H1 (cell line): Measurements from ENCODE around the gene CDC40. TPM values are rescaled to one million over a fixed set of nuclear protein-coding genes. Genes with fewer than 3 reads are reported as not detected.

Experiments used
- CTCF ChIA-PET: fragments of 300-600 bp; sonication (Branson Sonifier 250); formaldehyde crosslinking; loops from one replicate; lab custom pipeline; 2021; ENCODE audit not compliant: partially characterized antibody; lab: Charles Lee
- POLR2A ChIA-PET: fragments of 300-600 bp; sonication (Branson Sonifier 250); formaldehyde crosslinking; loops from one replicate; lab custom pipeline; 2021; ENCODE audit warnings: inconsistent platforms; ENCODE audit not compliant: partially characterized antibody; lab: Charles Lee
- DNase-seq, 2 experiments: peaks; one replicate each; pipeline versions ENCODE4 v3.0.0 to v3.0.0-alpha.2; 2010 to 2022; ENCODE audit warnings: low spot score in 2 of 2, low read depth in 1 of 2, mixed read lengths in 1 of 2
- FAIRE-seq: peaks from 2 replicates; lab custom pipeline; 2011; peaks lifted over from hg19 to GRCh38; lab: Jason Lieb, UNC
- H2AFZ ChIP-seq: 2 replicates; pipeline ENCODE4 v1.8.1; 2012; ENCODE audit warnings: low read length, inconsistent platforms
- H2AK5ac ChIP-seq: 2 replicates; pipeline ENCODE4 v1.6.1; 2013; ENCODE audit warnings: low read depth, low read length
- H2BK120ac ChIP-seq: replicated peaks from 2 replicates; pipeline ENCODE3; 2013; ENCODE audit warnings: low read depth, low read length, inconsistent platforms
- H2BK12ac ChIP-seq: 2 replicates; pipeline ENCODE4 v1.6.1; 2013; ENCODE audit warnings: low read depth, low read length
- H2BK15ac ChIP-seq: 2 replicates; pipeline ENCODE4 v1.6.1; 2013; ENCODE audit warnings: low read length
- H2BK20ac ChIP-seq: 2 replicates; pipeline ENCODE4 v1.6.1; 2013; ENCODE audit warnings: low read length
- H2BK5ac ChIP-seq: 2 replicates; pipeline ENCODE4 v1.6.1; 2013; ENCODE audit warnings: low read depth, low read length
- H3K14ac ChIP-seq: 2 replicates; pipeline ENCODE4 v1.6.1; 2013; ENCODE audit warnings: inconsistent platforms; ENCODE audit not compliant: insufficient read length
- H3K18ac ChIP-seq: 2 replicates; pipeline ENCODE4 v1.6.1; 2013; ENCODE audit warnings: low read length; ENCODE audit errors: extremely low read depth
- H3K23ac ChIP-seq: 2 replicates; pipeline ENCODE4 v1.6.1; 2013; ENCODE audit warnings: inconsistent platforms; ENCODE audit not compliant: insufficient read length
- H3K23me2 ChIP-seq: 2 replicates; pipeline ENCODE4 v1.6.1; 2013; ENCODE audit warnings: low read depth, low read length
- H3K27ac ChIP-seq: 2 replicates; pipeline ENCODE4 v1.6.1; 2011; ENCODE audit warnings: low read depth, low read length, inconsistent platforms
- H3K27me3 ChIP-seq, 4 experiments: replicated peaks in 1 of 4; 1 replicate in 1 of 4; 2 replicates in 3 of 4; pipeline versions ENCODE4 v1.6.1 to v1.8.1; 2011 to 2013; ENCODE audit warnings: low read length in 3 of 4, mild to moderate bottlenecking in 3 of 4, inconsistent platforms in 2 of 4, mixed read lengths in 2 of 4, moderate library complexity in 1 of 4; ENCODE audit not compliant: control insufficient read depth in 3 of 4, insufficient read depth in 3 of 4; ENCODE audit errors: extremely low read depth in 1 of 4
- H3K36me3 ChIP-seq, 4 experiments: 2 replicates each; pipeline versions ENCODE4 v1.6.1 to v1.8.1; 2011 to 2013; ENCODE audit warnings: mild to moderate bottlenecking in 4 of 4, low read length in 3 of 4, moderate library complexity in 2 of 4, control low read depth in 1 of 4, inconsistent platforms in 1 of 4; ENCODE audit not compliant: insufficient read depth in 4 of 4, control insufficient read depth in 2 of 4
- H3K4ac ChIP-seq: replicated peaks from 2 replicates; pipeline ENCODE3; 2013; ENCODE audit warnings: low read length, low read depth, mixed read lengths, inconsistent platforms; ENCODE audit not compliant: insufficient read length
- H3K4me1 ChIP-seq, 4 experiments: replicated peaks in 1 of 4; 1 replicate in 1 of 4; 2 replicates in 3 of 4; pipeline versions ENCODE4 v1.6.1 to v1.8.1; 2011 to 2013; ENCODE audit warnings: low read length in 3 of 4, inconsistent platforms in 2 of 4, mixed read lengths in 1 of 4; ENCODE audit not compliant: insufficient read depth in 4 of 4, control insufficient read depth in 3 of 4
- H3K4me2 ChIP-seq, 2 experiments: 2 replicates each; pipeline versions ENCODE4 v1.6.1 to v1.8.1; 2011 to 2013; ENCODE audit warnings: low read depth in 2 of 2, low read length in 2 of 2, control low read depth in 1 of 2, inconsistent platforms in 1 of 2, mild to moderate bottlenecking in 1 of 2; ENCODE audit not compliant: insufficient read depth in 1 of 2
- H3K4me3 ChIP-seq, 4 experiments: fragments of 200-600, 300-600 bp in 1 of 4; sonication (generic), shearing (Covaris generic), sonication (Bioruptor Twin) in 1 of 4; 2 replicates each; pipeline versions ENCODE4 v1.5.1 to v1.8.1; 2011 to 2016; ENCODE audit warnings: low read length in 4 of 4, low read depth in 3 of 4, control low read depth in 2 of 4, inconsistent platforms in 2 of 4, mild to moderate bottlenecking in 2 of 4, mixed read lengths in 1 of 4, moderate library complexity in 1 of 4; ENCODE audit not compliant: insufficient read depth in 2 of 4; ENCODE audit errors: extremely low read depth in 1 of 4
- H3K56ac ChIP-seq: replicated peaks from 2 replicates; pipeline ENCODE3; 2013; ENCODE audit warnings: low read depth, mild to moderate bottlenecking, mixed read lengths, low read length, inconsistent platforms; ENCODE audit not compliant: insufficient read length
- H3K79me1 ChIP-seq: 2 replicates; pipeline ENCODE4 v1.6.1; 2013; ENCODE audit warnings: low read depth, low read length, control low read depth
- H3K79me2 ChIP-seq, 2 experiments: 2 replicates each; pipeline versions ENCODE4 v1.6.1 to v1.8.1; 2012 to 2013; ENCODE audit warnings: low read length in 2 of 2, mild to moderate bottlenecking in 2 of 2, inconsistent platforms in 1 of 2; ENCODE audit not compliant: insufficient read depth in 2 of 2, control insufficient read depth in 1 of 2
- H3K9ac ChIP-seq, 4 experiments: replicated peaks in 1 of 4; 1 replicate in 1 of 4; 2 replicates in 3 of 4; pipeline versions ENCODE4 v1.6.1 to v1.8.1; 2011 to 2013; ENCODE audit warnings: low read depth in 3 of 4, low read length in 3 of 4, control low read depth in 2 of 4, mild to moderate bottlenecking in 2 of 4, moderate library complexity in 2 of 4, inconsistent platforms in 1 of 4; ENCODE audit errors: extremely low read depth in 1 of 4
- H3K9me3 ChIP-seq, 2 experiments: 2 replicates each; pipeline versions ENCODE4 v1.6.1 to v1.8.1; 2012 to 2013; ENCODE audit warnings: mild to moderate bottlenecking in 2 of 2, moderate library complexity in 2 of 2, control low read depth in 1 of 2, inconsistent platforms in 1 of 2, low read depth in 1 of 2, low read length in 1 of 2, mixed read lengths in 1 of 2; ENCODE audit not compliant: insufficient read depth in 2 of 2
- H4K20me1 ChIP-seq, 2 experiments: replicated peaks in 1 of 2; 2 replicates each; pipeline versions ENCODE3 to v1.8.1; 2011 to 2013; ENCODE audit warnings: inconsistent platforms in 2 of 2, low read length in 2 of 2, mild to moderate bottlenecking in 1 of 2; ENCODE audit not compliant: insufficient read depth in 2 of 2, control insufficient read depth in 1 of 2
- H4K5ac ChIP-seq: 2 replicates; pipeline ENCODE4 v1.6.1; 2013; ENCODE audit warnings: low read length, low read depth, mixed read lengths, inconsistent platforms; ENCODE audit not compliant: insufficient read length
- H4K8ac ChIP-seq: 2 replicates; pipeline ENCODE4 v1.8.0; 2013; ENCODE audit warnings: mild to moderate bottlenecking, moderate library complexity, low read length, inconsistent platforms; ENCODE audit not compliant: insufficient read depth; ENCODE audit errors: extremely low read depth
- H4K91ac ChIP-seq: replicated peaks from 2 replicates; pipeline ENCODE3; 2013; ENCODE audit warnings: low read length, mixed read lengths, inconsistent platforms; ENCODE audit not compliant: insufficient read length
- CHD2 ChIP-seq: IDR thresholded peaks from 2 replicates; pipeline ENCODE4 v1.6.1; 2012; ENCODE audit warnings: low read length, improper control_type of control experiment
- EGR1 ChIP-seq: IDR thresholded peaks from 2 replicates; pipeline ENCODE4 v1.6.1; 2011; ENCODE audit warnings: low read depth, low read length, borderline replicate concordance
- FOSL1 ChIP-seq: IDR thresholded peaks from 2 replicates; pipeline ENCODE4 v1.6.1; 2011; ENCODE audit warnings: mild to moderate bottlenecking, low read depth, low read length, moderate library complexity; ENCODE audit not compliant: insufficient read depth
- GTF2F1 ChIP-seq: IDR thresholded peaks from 2 replicates; pipeline ENCODE4 v1.6.1; 2012; ENCODE audit warnings: low read depth, low read length, improper control_type of control experiment, borderline replicate concordance
- HDAC6 ChIP-seq: IDR thresholded peaks from one replicate; pipeline ENCODE4 v1.7.1; 2012; ENCODE audit warnings: low read depth, mild to moderate bottlenecking, inconsistent platforms, low read length, moderate library complexity
- JUN ChIP-seq: IDR thresholded peaks from 2 replicates; pipeline ENCODE4 v1.6.1; 2011; ENCODE audit warnings: low read depth, mild to moderate bottlenecking, improper control_type of control experiment, low read length
- MAFK ChIP-seq: IDR thresholded peaks from 2 replicates; pipeline ENCODE4 v1.6.1; 2012; ENCODE audit warnings: low read depth, mild to moderate bottlenecking, improper control_type of control experiment, low read length
- MAX ChIP-seq: IDR thresholded peaks from 2 replicates; pipeline ENCODE4 v1.6.1; 2012; ENCODE audit warnings: inconsistent platforms
- RFX5 ChIP-seq: IDR thresholded peaks from 2 replicates; pipeline ENCODE4 v1.6.1; 2011; ENCODE audit warnings: low read depth, low read length, improper control_type of control experiment, borderline replicate concordance
- SIN3A ChIP-seq, 2 experiments: IDR thresholded peaks in 1 of 2; conservative IDR thresholded peaks in 1 of 2; 2 replicates each; pipeline ENCODE4 v1.6.1; 2011 to 2012; ENCODE audit warnings: low read length in 2 of 2, improper control_type of control experiment in 1 of 2, low read depth in 1 of 2, mild to moderate bottlenecking in 1 of 2
- SP2 ChIP-seq: IDR thresholded peaks from 2 replicates; pipeline ENCODE4 v1.6.1; 2012; ENCODE audit warnings: mild to moderate bottlenecking, low read length, inconsistent platforms
- SP4 ChIP-seq: IDR thresholded peaks from 2 replicates; pipeline ENCODE4 v1.6.1; 2012; ENCODE audit warnings: low read length, inconsistent platforms
- SUZ12 ChIP-seq: fragments of 200-600 bp; sonication (generic); IDR thresholded peaks from 2 replicates; pipeline ENCODE4 v1.6.1; 2012; ENCODE audit warnings: mild to moderate bottlenecking, inconsistent platforms, low read length, moderate library complexity, mixed read lengths
- TBP ChIP-seq: IDR thresholded peaks from 2 replicates; pipeline ENCODE4 v1.6.1; 2011; ENCODE audit warnings: low read depth, low read length, improper control_type of control experiment
- WGBS, 2 experiments: shearing (Covaris generic) in 1 of 2; methylation state at CpG; one replicate each; pipeline versions ENCODE4 v1.1.6 to v1.1.7; 2013 to 2015; ENCODE audit warnings: low lambda C conversion rate in 2 of 2, mixed read lengths in 2 of 2, inconsistent platforms in 1 of 2, low coverage in 1 of 2, missing lambda C conversion rate in 1 of 2; ENCODE audit not compliant: insufficient replicate concordance in 2 of 2, insufficient coverage in 1 of 2, insufficient read length in 1 of 2; ENCODE audit errors: extremely low coverage in 1 of 2, missing lambda C conversion rate in 1 of 2; 5-methylcytosine and 5-hydroxymethylcytosine counted together
- polyA plus RNA-seq, 7 experiments: library from polyadenylated mRNA; depleted of rRNA in 3 of 7; stranded (reverse) in 5 of 7; unstranded in 2 of 7; fragments of >200 nt in 5 of 7; fragments of 200-250 nt in 2 of 7; gene quantifications; 1 replicate in 5 of 7; 2 replicates in 1 of 7; 4 replicates in 1 of 7; pipeline versions ENCODE4 v1.2.1 to v1.2.3, GENCODE V29; 2011 to 2013; ENCODE audit warnings: missing spikeins in 2 of 7, mixed read lengths in 2 of 7
- total RNA-seq: library from RNA; stranded (reverse); fragmentation: NEBNext Ultra II Directional; extraction: Animal tissue kit (Norgen Biotek cat#: 25700); gene quantifications from 2 replicates; pipeline ENCODE4 v1.2.1, GENCODE V29; 2021

CDC40 gene
- total and polyA plus RNA-seq, 2 of the 8 experiments (the other 6 are each of a cell fraction or from before 2014, with no cell fraction given): 7.3 to 27.2 TPM

GRCh38 chr6:110270165-110270564 is 89.9 kb downstream of the CDC40 start:
- peak in 1 of 2 experiments; percentile 72 for DNase-seq
- peak overlapping the region; percentile 41; the same call in 1 of the 2 replicates for H3K27ac ChIP-seq
- H4K5ac ChIP-seq: no peak overlapping the region
- no peak overlapping the region for H3K18ac ChIP-seq
- H2AFZ ChIP-seq: peak overlapping the region; percentile 30; the same call in 1 of the 2 replicates
- no peaks in the 10 kb centered on the region for H3K23me2 ChIP-seq
- no peak overlapping the region for H3K9ac ChIP-seq
- POLR2A ChIA-PET: interaction anchor here (0.9 to 1.1 kb wide), 2 partner anchors 15 kb away, joined by 4 read pairs; no protein-coding TSS in a partner anchor
- 59% methylated on average over 4 of the region's 4 CpGs; no CpG with 5 or more reads in 1 of the 2 experiments for WGBS, 2 experiments
- no peak overlapping the region for H3K56ac ChIP-seq
- no peak overlapping the region for H4K91ac ChIP-seq
- H3K79me2 ChIP-seq: no peaks in the 10 kb centered on the region
- H3K4ac ChIP-seq: no peak overlapping the region
- H3K4me2 ChIP-seq: peak overlapping the region; percentile 14 to 15; a peak in 2 of 4 replicates
- no peaks in the 10 kb centered on the region for H3K9me3 ChIP-seq
- H3K27me3 ChIP-seq: peaks cover 0 to 1% (median 0%) of the 10 kb centered on the region in 4 experiments; a peak in 1 of 7 replicates
- no peak overlapping the region for H2BK120ac ChIP-seq
- H3K14ac ChIP-seq: no peak overlapping the region
- no peak overlapping the region for H2BK20ac ChIP-seq
- FAIRE-seq: peak; percentile 88
- peak overlapping the region in 1 of 4 experiments; percentile 38; a peak in 1 of 8 replicates for H3K4me3 ChIP-seq
- H4K20me1 ChIP-seq: no peaks in the 10 kb centered on the region
- peak overlapping the region; percentile 20; the same call in 1 of the 2 replicates for H2BK12ac ChIP-seq
- H3K79me1 ChIP-seq: no peaks in the 10 kb centered on the region
- no peak overlapping the region for H4K8ac ChIP-seq
- CTCF ChIA-PET: interaction anchor here (1.5 kb wide), 2 partner anchors 29 to 121 kb away, joined by 3 to 5 read pairs; no protein-coding TSS in a partner anchor
- no peak overlapping the region for H3K23ac ChIP-seq
- H2AK5ac ChIP-seq: no peak overlapping the region
- no peak overlapping the region for H2BK15ac ChIP-seq
- peak overlapping the region; percentile 74; the same call in 1 of the 2 replicates for H2BK5ac ChIP-seq
- peaks cover 0 to 5% (median 3%) of the 10 kb centered on the region in 4 experiments; a peak in 3 of 7 replicates for H3K4me1 ChIP-seq
- H3K36me3 ChIP-seq: no peaks in the 10 kb centered on the region
- TF ChIP-seq MAX (peak; percentile 55; the same call in 1 of the 2 replicates), SP2 (no peak), CHD2 (0 out of 2 replicates have a peak, but pooled peaks have one; percentile 39), MAFK (no peak), FOSL1 (no peak), GTF2F1 (no peak), JUN (0 out of 2 replicates have a peak, but pooled peaks have one; percentile 23), SUZ12 (no peak), SP4 (no peak), EGR1 (no peak), SIN3A (conservative IDR thresholded peaks at IDR 0.05 in 1 of 2, IDR thresholded peaks at IDR 0.05 in 1 of 2; ENCODE audit: low read depth in 1 of 2, low read length in 2 of 2) (no peak), RFX5 (no peak), HDAC6 (no peak), TBP (no peak)
